IPS DF 4.7 (cell line): ENCODE data around the gene TIMM21.

Source experiments
- DNase-seq: peaks from one replicate; pipeline ENCODE4 v3.0.0-alpha.2; 2013; ENCODE audit warnings: low spot score; ENCODE audit errors: extremely low read depth

Gene TIMM21

GRCh38 chr18:74186661-74187060 lies 38.3 kb downstream of the TIMM21 start:
- DNase-seq = no peak

DNA sequence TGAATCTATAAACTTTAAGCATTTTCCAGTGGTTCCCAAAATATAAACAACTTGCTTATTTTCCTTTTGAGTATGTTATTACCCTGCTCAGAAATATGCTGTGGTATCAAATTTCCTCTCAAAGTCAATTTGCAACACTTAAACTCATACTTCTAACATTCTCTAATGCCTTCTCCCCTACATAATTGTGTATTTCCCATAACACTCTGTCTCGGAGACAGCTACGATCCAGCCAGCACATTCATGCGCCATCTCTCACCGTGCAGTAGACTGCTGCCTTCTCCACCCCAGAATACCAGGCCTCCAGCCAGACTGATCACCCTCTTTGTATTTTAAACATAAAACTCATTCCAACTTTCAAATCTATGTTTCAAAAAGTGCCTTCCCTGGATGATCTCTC lies 41.8 kb downstream of the TIMM21 start:
- DNase-seq = no peak

GRCh38 chr18:74191577-74191976 lies 43.3 kb downstream of the TIMM21 start:
- no peak for DNase-seq

DNA sequence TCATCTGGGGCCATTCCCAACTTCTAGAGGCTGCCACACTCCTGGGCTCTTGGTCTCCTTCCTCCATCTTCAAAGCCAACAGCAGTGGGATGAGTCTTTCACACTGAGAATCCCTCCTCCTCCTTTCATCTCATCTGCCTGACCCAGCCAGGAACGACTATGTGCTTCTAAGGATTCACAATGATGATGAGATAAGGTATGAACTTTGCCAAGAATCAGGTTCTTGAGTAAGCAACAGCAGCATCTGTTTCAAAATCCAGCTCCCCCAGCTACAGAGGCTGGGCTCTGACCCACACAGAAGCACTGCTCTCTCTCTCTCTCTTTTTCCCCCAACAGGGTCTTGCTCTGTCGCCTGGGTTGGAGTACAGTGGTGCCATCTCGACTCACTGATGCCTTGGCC lies 46.4 kb downstream of the TIMM21 start:
- DNase-seq = no peak

- peak; percentile 36 for DNase-seq
These were observed 48.1 kb downstream of the TIMM21 start for GRCh38 chr18:74196220-74197119.

- DNase-seq = no peak
These were observed 49.5 kb downstream of the TIMM21 start for GRCh38 chr18:74197705-74198341.

GRCh38 chr18:74198453-74198852 lies 50.1 kb downstream of the TIMM21 start:
- no peak for DNase-seq

GRCh38 chr18:74200780-74201179 lies 52.5 kb downstream of the TIMM21 start:
- no peak for DNase-seq

- DNase-seq = no peak
These were observed 55.5 kb downstream of the TIMM21 start for GRCh38 chr18:74203811-74204210.

DNA sequence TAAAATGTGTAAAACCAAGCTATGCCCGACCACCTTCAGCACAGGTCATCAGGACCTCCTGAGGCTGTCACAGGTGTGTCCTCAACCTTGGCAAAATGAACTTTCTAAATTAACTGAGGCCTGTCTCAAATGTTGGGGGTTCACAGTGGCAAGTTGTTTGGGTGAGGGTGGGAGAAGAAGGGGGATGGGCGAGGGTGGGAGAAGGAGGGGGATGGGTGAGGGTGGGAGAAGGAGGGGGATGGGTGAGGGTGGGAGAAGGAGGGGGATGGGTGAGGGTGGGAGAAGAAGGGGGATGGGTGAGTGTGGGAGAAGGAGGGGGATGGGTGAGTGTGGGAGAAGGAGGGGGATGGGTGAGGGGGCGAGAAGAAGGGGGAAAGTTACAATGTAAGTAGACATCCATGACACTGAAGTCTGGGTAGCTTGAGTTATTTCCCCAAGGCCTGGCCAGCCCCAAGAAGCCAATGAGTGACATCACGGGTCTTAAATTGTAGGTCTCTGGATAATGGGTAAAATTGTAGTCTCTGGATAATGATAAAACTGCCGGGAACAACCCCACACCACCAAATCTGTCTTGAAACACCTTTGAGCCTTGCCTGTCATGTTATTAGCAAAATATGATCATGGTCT lies 56.3 kb downstream of the TIMM21 start:
- DNase-seq = no peak
